Measurements from ENCODE around the gene MUC21. TPM values are rescaled to one million over a fixed set of nuclear protein-coding genes. Genes with fewer than 3 reads are reported as not detected.

The MUC21 gene
- total RNA-seq, 1 experiment from 2014 or later = not detected

- no peak for TF ChIP-seq CTCF (IDR thresholded peaks at IDR 0.05; ENCODE audit: insufficient read depth in 1 of 2, low read depth in 1 of 2, low read length in 1 of 2, severe bottlenecking in 1 of 2, unreplicated experiment in 1 of 2)
- H3K4me3 Mint-ChIP-seq (ENCODE audit: unreplicated experiment) = no peak overlapping the region
- Histone ChIP-seq H3K36me3 (ENCODE audit: control insufficient read depth, insufficient read depth, low read length) (no peaks in the 10 kb centered on the region), H3K9me3 (no peaks in the 10 kb centered on the region), H3K4me3 (ENCODE audit: low read depth, low read length) (no peak overlapping the region), H3K27me3 (replicated peaks; ENCODE audit: control insufficient read depth, insufficient read depth, low read length) (no peaks in the 10 kb centered on the region), H3K4me1 (peaks cover 23% of the 10 kb centered on the region)
- no peak overlapping the region for H3K27ac Mint-ChIP-seq (ENCODE audit: unreplicated experiment)
- BruUV-seq (replicated peaks) = no TSS peak
- ChIA-PET CTCF (no interaction called here), POLR2A (no interaction called here)
- peaks cover 13% of the 10 kb centered on the region for H3K4me1 Mint-ChIP-seq (ENCODE audit: low read depth, unreplicated experiment)
- H3K36me3 Mint-ChIP-seq (ENCODE audit: insufficient read depth, unreplicated experiment) = peaks cover 6% of the 10 kb centered on the region
- no peak for DNase-seq
- intact Hi-C loops (cut with micrococcal nuclease; ENCODE audit: unreplicated experiment) = no loop called here
- no peaks in the 10 kb centered on the region for H3K9me3 Mint-ChIP-seq (ENCODE audit: unreplicated experiment)
- H3K27me3 Mint-ChIP-seq (ENCODE audit: insufficient read depth, unreplicated experiment) = no peaks in the 10 kb centered on the region
Measured at GRCh38 chr6:30985490-30985889, 2.0 kb downstream of the MUC21 start.

GRCh38 chr6:30987304-30987703, 3.8 kb downstream of the MUC21 start:
- H3K4me1 Mint-ChIP-seq (ENCODE audit: low read depth, unreplicated experiment) = peaks cover 10% of the 10 kb centered on the region
- peaks cover 9% of the 10 kb centered on the region for H3K9me3 Mint-ChIP-seq (ENCODE audit: unreplicated experiment)
- H3K27ac Mint-ChIP-seq (ENCODE audit: unreplicated experiment) = no peak overlapping the region
- TF ChIP-seq CTCF (IDR thresholded peaks at IDR 0.05; ENCODE audit: insufficient read depth in 1 of 2, low read depth in 1 of 2, low read length in 1 of 2, severe bottlenecking in 1 of 2, unreplicated experiment in 1 of 2) = no peak
- BruUV-seq (replicated peaks) = no TSS peak
- Histone ChIP-seq H3K27me3 (replicated peaks; ENCODE audit: control insufficient read depth, insufficient read depth, low read length) (no peaks in the 10 kb centered on the region), H3K4me3 (ENCODE audit: low read depth, low read length) (no peak overlapping the region), H3K9me3 (no peaks in the 10 kb centered on the region), H3K36me3 (ENCODE audit: control insufficient read depth, insufficient read depth, low read length) (no peaks in the 10 kb centered on the region), H3K4me1 (peaks cover 19% of the 10 kb centered on the region)
- ChIA-PET CTCF (no interaction called here), POLR2A (no interaction called here)
- peaks cover 6% of the 10 kb centered on the region for H3K36me3 Mint-ChIP-seq (ENCODE audit: insufficient read depth, unreplicated experiment)
- no peak for DNase-seq
- no peaks in the 10 kb centered on the region for H3K27me3 Mint-ChIP-seq (ENCODE audit: insufficient read depth, unreplicated experiment)
- H3K4me3 Mint-ChIP-seq (ENCODE audit: unreplicated experiment) = no peak overlapping the region
- intact Hi-C loops (cut with micrococcal nuclease; ENCODE audit: unreplicated experiment) = no loop called here

- H3K27me3 Mint-ChIP-seq (ENCODE audit: insufficient read depth, unreplicated experiment) = no peaks in the 10 kb centered on the region
- no peak overlapping the region for H3K27ac Mint-ChIP-seq (ENCODE audit: unreplicated experiment)
- no TSS peak for BruUV-seq (replicated peaks)
- peaks cover 7% of the 10 kb centered on the region for H3K4me1 Mint-ChIP-seq (ENCODE audit: low read depth, unreplicated experiment)
- DNase-seq = peak; percentile 75 to 84
- H3K36me3 Mint-ChIP-seq (ENCODE audit: insufficient read depth, unreplicated experiment) = peaks cover 6% of the 10 kb centered on the region
- Histone ChIP-seq H3K4me1 (peaks cover 17% of the 10 kb centered on the region), H3K4me3 (ENCODE audit: low read depth, low read length) (no peak overlapping the region), H3K36me3 (ENCODE audit: control insufficient read depth, insufficient read depth, low read length) (no peaks in the 10 kb centered on the region), H3K27me3 (replicated peaks; ENCODE audit: control insufficient read depth, insufficient read depth, low read length) (no peaks in the 10 kb centered on the region), H3K9me3 (no peaks in the 10 kb centered on the region)
- TF ChIP-seq CTCF (IDR thresholded peaks at IDR 0.05; ENCODE audit: insufficient read depth in 1 of 2, low read depth in 1 of 2, low read length in 1 of 2, severe bottlenecking in 1 of 2, unreplicated experiment in 1 of 2) = no peak
- intact Hi-C loops (cut with micrococcal nuclease; ENCODE audit: unreplicated experiment) = no loop called here
- CTCF ChIA-PET = no interaction called here
- H3K4me3 Mint-ChIP-seq (ENCODE audit: unreplicated experiment) = no peak overlapping the region
- H3K9me3 Mint-ChIP-seq (ENCODE audit: unreplicated experiment) = peaks cover 9% of the 10 kb centered on the region
- POLR2A ChIA-PET = no interaction called here
Measured at GRCh38 chr6:30988209-30988825, 4.8 kb downstream of the MUC21 start.

Measured in Caco-2 (cell line).